HG03432 (cell line): ENCODE measurements around the gene TEX19.

Experiments used
- ATAC-seq: cut with Tn5 transposase; IDR thresholded peaks from one replicate; pipeline ENCODE4 v1.9.1; 2021; ENCODE audit warnings: mild to moderate bottlenecking, moderate library complexity; ENCODE audit not compliant: unreplicated experiment

Gene TEX19, protein sequence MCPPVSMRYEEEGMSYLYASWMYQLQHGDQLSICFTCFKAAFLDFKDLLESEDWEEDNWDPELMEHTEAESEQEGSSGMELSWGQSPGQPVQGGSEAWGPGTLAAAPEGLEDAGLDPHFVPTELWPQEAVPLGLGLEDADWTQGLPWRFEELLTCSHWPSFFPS

DNA sequence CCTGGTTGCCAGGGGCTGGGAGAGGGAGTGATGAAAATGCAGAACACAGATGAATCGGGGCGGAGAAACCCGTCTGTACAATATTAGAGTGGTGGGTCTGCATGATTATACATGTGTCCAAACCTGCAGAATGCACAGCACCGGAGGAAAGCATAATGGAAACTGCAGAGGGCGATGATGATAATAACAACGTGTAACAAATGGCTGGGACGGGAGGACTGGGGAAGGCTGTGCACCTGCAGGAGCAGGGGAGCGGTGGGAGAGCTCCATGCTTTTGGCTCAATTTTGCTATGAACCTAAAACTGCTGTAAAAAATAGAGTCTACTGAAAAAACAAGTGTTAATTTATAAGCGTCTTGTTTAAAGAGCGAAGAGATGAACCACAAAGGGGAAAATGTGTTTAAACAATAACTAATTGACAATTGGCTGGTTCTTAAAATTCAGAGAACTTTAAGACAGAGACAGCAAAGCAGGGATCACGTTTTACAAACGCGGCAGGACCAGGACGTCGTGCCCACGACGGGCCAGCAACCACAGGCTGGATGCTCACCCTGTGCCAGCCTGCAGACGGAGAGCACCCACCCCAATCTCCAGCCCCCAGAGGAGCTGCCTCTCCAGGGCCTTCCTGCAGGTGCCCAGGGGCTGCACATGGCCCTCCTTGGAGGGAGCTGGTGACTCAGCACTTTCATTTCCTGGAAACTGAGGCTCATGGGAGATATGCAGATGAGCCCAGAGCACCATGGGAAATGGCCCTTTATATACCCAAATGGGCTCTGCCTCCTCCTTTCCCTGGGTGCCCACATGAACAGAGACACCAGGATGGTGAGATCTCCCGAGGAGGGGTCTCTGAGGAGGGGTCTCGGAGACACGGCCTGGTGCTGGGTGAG is at the start of gene TEX19:
TSS of gene TEX19 (plus strand) at position 783 of the 886 bp plus-strand sequence. CDS start 2,904 bp downstream, outside the sequence.
- no peak for ATAC-seq

DNA sequence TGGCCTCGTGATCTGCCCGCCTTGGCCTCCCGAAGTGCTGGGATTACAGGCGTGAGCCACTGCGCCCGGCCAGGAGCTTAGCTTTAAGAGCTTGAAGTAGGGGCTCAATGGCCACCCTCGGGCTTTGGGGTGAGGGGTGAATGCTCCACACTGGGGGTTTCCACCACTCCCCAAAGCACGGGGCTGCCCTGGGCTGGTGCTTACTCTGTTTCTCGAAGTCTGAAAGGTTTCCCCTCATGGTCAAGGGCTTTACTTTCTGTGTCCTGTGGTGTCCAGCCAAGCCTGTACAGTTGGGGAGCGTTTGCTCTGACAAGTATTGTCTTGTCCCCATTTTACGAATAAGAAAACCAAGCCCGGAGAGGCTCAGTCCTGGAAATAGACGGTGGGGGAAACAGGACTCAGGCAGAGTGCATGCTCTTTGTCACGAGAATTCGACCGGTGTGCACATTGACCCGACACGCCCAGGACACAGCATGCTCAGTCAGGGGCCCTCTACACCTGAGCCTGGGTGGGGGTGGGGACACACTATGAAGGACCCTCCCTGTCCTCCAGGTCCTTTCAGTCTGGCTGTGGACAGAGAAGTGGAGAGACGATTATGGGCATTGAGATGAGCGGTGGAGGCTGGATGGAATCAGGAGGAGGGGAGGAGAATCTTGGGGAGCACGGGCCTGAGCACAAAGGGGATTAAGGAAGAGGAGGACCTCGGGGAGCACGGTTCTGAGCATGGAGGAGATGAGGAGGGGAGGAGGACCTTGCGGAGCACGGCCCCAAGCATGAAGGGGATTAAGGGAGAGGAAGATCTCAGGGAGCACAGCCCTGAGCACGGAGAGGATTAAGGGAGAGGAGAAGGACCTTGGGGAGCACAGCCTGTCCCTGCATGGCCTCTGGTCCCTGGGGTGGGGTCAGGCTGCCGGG is 49.1 kb upstream of the TEX19 start:
- no peak for ATAC-seq

DNA sequence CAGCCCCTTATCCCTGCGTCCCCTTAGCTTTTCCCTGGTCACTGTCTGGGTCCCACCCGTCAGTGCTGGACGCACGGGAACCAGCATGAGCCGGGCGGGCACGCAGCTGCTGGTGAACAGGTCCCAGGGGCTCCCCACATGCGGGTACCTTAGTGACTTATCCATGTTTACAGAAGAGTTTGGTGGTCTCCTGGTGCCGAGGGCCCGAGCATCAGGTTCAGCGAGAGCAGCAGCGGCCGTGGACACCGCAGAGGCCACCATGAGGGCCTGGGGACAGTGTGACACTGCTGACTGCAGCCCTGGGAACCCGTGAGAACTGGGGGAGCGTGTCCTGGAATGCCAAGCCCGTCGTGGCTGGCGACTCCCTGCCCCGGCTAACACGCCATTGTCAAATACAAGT is 48.2 kb upstream of the TEX19 start:
- ATAC-seq, result no peak

DNA sequence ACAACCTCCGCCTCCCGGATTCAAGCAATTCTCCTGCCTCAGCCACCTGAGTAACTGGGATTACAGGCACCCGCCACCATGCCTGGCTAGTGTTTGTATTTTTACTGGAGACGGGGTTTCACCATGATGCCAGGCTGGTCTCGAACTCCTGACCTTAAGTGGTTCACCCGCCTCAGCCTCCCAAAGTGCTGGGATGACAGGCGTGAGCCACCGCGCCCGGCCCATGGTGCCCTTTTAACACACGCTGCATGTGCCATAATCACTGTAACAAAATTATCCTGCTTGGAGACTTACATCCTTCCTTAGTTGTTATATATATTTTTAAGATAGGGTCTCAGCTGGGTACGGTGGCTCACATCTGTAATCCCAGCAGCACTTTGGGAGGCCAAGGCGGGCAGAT is 47.1 kb upstream of the TEX19 start:
- no peak for ATAC-seq

DNA sequence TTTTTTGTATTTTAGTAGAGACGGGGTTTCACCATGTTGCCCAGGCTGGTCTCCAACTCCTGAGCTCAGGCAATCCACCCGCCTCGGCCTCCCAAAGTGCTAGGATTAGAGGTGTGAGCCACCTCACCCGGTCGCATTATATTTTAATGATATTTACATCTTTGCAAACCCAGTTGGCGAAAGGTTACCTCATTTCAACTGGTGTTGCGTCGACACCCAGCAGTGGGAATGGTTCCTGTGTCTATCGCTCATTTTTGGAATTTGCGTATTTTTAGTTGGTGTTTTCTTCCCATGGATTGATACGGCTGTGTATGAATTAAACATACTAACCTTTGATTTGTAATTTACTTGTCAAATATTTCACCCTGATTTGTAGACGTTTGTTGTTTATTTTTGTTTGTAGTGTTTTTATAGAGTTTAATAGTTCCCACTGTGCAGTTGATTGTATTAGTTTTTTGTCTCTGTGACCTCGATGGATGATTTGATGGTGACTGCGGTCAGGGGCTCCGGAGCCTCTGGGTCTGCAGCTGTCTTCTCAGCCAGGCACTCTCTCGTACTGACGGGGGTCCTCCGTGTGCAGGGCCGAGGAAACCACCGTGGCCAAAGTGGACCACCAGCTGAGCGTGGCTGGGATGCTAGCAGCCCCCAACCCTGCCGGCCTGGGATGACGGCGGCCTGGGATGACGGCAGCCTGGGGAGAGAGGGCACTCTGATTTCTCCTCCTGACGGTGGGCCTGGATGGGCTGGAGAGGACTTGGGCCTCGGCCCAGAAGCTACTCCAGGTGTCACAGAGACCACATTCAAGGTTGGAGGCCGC is 45.6 kb upstream of the TEX19 start:
- ATAC-seq, result no peak

DNA sequence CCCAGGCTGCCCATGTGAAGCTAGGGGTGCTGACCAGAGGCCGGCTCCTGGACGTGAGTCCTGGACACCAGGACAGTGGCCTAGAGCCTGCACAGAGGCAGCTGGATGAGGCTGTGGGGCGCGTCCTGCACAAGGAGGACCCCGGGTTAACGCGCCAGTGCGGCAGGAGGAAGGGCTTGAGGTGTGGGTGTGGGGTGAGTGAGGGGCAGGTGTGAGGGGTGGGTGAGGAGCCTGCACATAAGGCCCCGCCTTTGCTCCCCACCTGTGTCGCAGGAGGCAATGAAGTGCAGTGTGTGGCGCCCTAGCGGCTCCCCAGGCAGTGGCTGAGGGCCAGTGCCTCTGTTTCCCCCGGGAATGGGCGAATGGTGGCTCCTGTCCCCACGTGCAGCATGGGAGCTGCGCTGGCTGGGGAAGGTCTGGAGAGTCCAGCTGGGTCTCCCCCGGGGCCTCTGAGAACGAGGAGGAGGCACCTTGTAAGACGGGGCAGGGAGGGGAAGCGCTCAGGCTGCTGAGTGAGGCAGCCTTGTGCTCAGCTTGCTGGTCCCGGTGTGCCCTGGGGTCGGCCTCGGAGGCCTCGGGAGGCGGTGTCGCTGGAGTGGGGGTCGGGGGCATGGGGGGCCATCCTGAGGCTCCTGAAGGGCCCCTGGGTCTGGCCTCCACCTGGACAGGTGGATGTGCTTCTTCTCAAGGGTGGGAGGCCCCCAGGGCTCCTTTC is 44.9 kb upstream of the TEX19 start:
- no peak for ATAC-seq

DNA sequence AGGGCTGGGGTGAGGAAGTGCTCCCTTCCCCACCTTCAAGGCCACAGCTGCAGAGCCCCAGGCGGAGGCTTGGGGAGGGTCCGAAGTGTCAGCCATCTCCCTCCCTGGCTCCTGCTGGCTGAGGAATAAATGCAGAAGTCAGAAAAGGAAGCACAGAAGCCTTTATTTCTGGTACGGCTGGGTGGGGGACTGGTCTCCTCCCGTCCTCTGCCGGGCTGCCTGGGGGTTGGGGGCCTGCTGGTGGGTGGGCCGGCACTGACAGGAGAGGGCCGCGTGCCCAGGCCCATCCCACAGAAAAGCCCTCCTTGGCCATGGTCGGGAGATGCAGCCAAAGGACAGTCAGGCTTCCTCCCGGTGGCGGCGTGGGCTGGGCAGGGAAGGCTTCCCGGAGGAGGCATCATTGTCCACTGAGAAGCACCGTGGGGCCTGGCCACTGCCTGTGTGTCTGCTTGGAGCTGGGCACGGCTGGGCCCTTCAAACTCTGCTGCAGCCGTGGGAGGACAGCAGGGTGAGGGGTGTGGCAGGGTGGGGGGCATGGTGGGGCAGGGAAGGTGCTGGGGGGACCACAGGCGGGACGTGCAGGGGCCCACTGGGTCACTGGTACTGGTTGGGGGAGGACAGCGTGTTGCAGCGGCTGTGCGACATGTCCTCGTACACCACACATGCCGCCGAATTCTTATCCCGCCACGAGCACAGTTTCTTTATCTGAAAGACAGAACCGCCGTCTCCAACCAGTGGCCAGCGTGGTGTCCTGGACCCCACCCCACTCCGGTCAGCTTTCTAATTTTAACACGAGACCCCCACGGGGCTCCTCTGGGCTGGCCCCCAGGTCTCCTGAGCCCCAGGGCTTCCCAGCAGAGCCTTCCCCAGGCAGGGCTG is 44.1 kb upstream of the TEX19 start:
- ATAC-seq, result no peak

DNA sequence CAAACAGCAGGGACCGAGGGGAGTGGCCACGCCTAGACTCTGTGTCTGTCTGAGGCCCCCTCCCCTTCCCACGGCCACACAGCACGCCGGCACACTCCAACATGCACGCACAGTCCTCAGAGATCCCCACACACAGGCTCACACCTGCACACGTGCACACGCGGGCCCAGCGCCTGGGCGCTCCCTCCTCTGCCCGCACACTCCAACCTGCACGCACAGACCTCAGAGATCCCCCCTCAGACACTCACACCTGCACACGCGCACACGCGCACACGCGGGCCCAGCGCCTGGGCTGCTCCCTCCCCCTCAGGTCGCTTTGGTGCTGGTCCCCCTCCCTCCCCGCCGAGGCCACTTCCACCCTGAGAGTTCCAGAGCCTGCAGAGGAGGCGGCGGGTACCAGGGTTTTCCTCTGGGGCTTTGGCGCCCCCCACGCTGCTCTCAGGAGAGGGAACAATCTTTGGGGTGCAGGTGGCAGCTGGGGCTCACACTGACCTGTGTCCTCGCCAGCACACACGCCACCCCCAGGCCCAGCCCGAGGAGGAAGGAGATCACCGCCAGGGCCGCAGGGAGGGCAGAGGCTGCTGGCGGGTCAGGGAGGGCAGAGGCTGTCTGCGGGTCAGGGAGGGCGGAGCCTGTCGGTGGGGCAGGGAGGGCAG is 43.2 kb upstream of the TEX19 start:
- no peak for ATAC-seq

DNA sequence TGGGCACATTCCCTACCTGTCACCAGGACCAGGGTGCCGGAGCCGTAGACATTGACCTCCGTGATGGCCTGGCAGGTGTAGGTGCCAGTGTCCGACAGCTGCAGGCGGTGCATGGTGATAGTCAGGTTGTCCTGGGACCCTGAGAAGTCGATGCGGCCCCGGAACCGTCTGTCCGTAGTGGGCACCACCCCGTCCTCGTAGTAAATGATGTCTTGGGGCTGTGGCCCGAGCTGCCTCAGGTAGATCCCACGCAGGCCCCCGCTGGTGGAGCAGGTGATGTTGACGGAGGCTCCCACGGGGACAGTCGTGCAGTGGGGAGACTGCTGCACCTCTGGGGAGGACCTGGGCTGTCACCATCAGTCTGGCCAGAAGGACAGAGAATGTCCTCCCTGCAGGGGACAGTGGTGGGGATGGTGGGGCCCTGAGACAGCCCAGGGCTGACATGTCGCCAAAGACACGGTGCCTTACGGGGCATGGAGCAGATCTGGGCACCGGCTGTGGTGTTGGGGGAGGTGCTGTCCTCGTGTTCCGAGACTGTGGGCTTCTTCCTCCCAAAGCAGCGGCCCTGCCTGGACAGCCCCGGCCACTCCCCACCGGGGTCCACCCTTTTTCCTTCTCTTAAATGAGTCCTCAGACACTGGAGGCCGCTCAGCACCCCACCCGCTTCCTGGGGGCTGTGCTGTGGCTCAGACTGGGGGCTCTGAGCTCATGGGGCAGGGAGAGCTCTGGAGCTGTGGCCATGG is 42.2 kb upstream of the TEX19 start:
- no peak for ATAC-seq

DNA sequence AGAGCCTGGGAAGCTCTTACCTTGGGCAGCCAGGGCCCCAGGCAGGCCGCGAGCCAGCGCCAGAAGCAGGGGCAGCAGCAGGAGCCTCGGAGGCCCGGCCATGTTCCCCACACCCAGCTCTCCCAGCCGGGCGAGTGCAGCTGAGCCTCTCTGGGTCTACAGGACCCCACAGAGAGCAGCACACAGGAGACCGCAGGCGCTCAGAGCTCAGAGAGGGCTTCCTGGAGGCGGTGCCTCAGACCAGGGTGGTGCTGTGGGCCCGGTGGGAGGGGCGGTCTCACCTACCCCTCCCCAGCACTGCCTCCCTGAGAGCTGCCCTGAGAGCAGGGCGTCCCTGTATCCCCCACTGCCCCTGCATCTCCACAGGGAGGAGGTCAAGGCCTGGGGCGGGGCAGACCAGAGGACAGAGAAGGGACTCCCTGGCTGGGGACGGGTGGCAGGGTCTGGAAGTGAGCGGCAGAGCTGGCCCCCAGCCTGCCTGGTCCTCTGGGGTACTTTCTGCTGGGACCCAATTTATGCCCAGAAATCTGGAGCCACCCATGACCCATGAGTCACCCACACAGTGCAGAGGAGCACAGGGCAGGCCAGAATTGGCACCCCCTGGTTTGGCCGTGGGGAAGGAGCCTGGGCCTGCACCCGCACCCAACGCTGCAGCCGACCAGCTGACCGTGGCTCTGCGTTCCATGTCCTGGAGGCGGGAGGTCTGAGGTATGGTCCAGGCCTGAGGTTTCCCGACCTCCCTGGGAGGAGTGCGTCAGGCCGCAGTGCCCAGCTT is 41.5 kb upstream of the TEX19 start, which contains the start of gene CD7:
TSS of gene CD7 (minus strand) at position 215 of the 775 bp plus-strand sequence. CDS start at position 102, 113 bp downstream.
- ATAC-seq, result no peak

DNA sequence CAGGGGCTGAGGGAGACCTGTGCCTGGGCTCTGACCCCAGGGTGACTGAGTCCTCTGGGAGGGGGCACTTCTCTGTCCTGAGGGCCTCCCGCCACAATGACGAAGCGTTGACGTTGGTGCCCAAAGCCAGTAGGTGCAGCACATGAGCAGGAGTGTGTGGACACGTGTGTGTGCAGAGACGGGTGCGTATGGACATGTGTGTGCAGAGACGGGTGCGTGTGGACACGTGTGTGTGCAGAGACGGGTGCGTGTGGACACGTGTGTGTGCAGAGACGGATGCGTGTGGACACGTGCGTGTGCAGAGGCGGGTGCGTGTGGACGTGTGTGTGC is 40.9 kb upstream of the TEX19 start:
- ATAC-seq, result no peak

DNA sequence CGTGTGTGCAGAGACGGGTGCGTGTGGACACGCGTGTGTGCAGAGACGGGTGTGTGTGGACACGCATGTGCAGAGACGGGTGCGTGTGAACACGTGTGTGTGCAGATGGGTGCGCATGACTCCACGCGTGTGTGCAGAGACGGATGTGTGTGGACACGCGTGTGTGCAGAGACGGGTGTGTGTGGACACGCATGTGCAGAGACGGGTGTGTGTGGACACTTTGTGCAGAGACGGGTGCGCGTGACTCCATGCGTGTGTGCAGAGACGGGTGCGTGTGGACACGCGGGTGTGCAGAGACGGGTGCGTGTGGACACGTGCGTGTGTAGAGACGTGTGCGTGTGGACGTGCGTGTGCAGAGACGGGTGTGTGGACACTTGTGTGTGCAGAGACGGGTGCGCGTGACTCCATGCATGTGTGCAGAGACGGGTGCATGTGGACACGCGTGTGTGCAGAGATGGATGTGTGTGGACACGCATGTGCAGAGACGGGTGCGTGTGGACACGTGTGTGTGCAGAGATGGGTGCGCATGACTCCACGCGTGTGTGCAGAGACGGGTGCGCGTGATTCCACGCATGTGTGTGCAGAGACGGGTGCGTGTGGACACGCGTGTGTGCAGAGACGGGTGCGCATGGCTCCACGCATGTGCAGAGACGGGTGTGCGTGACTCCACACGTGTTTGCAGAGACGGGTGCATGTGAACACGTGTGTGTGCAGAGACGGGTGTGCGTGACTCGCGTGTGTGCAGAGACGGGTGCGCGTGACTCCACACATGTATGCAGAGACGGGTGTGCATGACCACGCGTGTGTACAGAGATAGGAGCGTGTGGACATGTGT is 40.1 kb upstream of the TEX19 start:
- ATAC-seq, result no peak

DNA sequence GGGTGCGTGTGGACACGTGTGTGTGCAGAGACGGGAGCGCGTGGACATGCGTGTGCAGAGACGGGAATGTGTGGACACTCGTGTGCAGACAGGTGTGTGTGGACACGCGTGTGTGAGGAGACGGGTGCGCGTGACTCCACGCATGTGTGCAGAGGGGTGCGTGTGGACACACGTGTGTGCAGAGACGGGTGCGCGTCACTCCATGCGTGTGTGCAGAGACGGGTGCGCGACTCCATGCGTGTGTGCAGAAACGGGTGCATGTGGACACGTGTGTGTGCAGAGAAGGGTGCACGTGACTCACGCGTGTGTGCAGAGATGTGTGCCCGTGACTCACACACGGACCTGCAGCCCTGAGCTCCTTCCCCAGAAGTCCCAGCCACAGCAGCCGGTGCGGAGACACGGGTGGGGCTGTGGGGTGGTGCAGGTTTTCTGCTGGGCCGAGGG is 39.4 kb upstream of the TEX19 start:
- no peak for ATAC-seq

DNA sequence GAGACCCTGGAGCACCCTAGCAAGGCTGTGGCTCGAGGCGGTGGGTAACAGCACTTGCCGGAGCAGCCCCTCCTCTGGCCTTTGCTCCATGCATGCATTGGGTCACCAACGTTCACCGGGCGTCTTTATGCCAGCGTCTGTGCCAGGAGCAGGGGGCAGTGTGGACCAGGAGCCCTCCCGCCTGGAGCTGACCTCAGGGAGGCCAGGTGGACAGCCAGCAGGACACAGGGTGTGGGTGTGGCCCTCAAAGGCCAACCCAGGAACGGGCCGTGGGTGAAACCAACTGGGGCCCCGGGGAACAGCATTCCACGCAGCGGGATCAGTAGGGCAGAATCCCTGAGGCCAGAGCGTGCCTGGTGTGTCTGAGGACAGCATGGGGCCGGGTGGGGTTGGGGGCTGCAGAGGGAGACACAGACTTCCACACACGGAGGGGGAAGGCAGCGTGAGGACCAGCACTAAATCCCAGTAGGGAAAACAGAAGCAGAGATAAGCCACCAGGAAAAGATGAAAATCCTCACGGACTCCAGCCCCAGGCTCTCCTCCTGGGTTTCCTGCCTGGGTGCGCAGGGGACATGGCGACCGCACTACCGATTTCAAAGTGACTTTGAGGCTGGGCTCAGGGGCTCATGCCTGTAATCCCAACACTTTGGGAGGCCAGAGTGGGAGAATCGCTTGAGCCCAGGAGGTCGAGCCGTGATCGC is 38.8 kb upstream of the TEX19 start:
- no peak for ATAC-seq
